Measurements from ENCODE around the gene GJB3.

GJB3 gene

GRCh38 chr1:34786521-34787325, 5.7 kb downstream of the GJB3 start:
- TF ChIP-seq, protein P1, sequence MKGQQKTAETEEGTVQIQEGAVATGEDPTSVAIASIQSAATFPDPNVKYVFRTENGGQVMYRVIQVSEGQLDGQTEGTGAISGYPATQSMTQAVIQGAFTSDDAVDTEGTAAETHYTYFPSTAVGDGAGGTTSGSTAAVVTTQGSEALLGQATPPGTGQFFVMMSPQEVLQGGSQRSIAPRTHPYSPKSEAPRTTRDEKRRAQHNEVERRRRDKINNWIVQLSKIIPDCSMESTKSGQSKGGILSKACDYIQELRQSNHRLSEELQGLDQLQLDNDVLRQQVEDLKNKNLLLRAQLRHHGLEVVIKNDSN (IDR thresholded peaks at IDR 0.05), result no peak
- TF ChIP-seq TEAD4 (IDR thresholded peaks at IDR 0.05) (no peak), CEBPB (IDR thresholded peaks at IDR 0.05) (no peak), RAD21 (IDR thresholded peaks at IDR 0.05; ENCODE audit: low read depth) (peak; percentile 81), EGR1 (IDR thresholded peaks at IDR 0.05) (no peak)

DNA sequence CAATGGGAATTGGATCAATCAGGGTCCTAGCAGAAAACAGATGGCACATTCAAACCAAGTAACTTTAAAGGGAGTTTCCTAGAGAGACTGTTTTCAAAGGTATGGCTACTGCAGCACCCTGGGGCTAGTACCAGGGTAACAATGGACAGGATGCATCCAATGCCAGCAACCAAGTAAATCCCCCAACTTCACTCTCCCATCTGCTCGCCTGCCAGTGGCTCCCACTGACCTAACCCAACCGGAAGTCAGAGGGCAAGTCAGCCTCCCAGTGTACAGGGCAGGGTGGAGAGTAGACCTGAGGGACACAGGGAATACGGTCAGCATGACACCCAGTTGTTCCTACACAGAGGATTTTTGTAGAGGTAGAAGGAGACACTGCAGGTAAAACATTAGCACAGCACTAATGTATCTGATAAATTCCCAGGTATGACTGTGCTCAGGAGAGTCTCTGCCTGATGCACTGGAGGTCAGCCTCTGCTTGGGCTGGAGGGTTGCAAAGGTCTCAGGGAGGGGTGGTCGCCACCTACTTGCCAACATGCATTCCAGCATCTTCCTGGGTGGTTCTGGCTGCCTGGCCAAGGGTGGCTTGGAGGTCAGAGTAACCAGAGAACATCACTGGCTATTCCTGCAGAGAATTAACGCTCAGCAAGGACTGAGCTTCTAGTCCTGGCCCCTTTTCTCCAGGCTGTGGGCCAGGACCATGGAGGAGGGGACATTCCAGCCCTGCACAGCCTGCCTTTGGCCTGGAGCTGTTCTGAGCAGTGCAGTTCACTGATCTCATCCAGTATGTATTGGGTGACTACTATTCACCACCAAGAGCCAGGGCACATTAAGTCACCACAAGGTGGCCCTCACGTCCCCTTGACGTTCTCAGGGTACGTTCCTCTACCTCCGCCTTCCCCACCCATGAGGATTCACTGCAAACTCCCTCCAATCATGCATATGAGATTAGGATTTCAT, 6.7 kb downstream of the GJB3 start:
- TF ChIP-seq FOXM1 (IDR thresholded peaks at IDR 0.05; ENCODE audit: borderline replicate concordance, low read depth) (no peak), RAD21 (IDR thresholded peaks at IDR 0.05; ENCODE audit: low read depth) (peak; percentile 18; the same call in 1 of the 2 replicates)

GRCh38 chr1:34790985-34791384, 10.0 kb downstream of the GJB3 start:
- TF ChIP-seq, protein P2, sequence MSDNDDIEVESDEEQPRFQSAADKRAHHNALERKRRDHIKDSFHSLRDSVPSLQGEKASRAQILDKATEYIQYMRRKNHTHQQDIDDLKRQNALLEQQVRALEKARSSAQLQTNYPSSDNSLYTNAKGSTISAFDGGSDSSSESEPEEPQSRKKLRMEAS (IDR thresholded peaks at IDR 0.05), result no peak
- TF ChIP-seq REST (IDR thresholded peaks at IDR 0.05; ENCODE audit: low read depth) (no peak), CREB1 (IDR thresholded peaks at IDR 0.05; ENCODE audit: low read depth) (no peak), ZBTB7A (IDR thresholded peaks at IDR 0.05; ENCODE audit: low read depth) (no peak), TCF12 (IDR thresholded peaks at IDR 0.05; ENCODE audit: low read depth) (no peak), NFIC (IDR thresholded peaks at IDR 0.05) (no peak), TAF1 (IDR thresholded peaks at IDR 0.05; ENCODE audit: low read depth) (no peak), YY1 (IDR thresholded peaks at IDR 0.05; ENCODE audit: low read depth) (no peak), CEBPB (IDR thresholded peaks at IDR 0.05) (no peak), FOXM1 (IDR thresholded peaks at IDR 0.05; ENCODE audit: borderline replicate concordance, low read depth) (no peak), EP300 (IDR thresholded peaks at IDR 0.05; ENCODE audit: borderline replicate concordance) (no peak), EGR1 (IDR thresholded peaks at IDR 0.05) (no peak), TEAD4 (IDR thresholded peaks at IDR 0.05) (no peak)
- TF ChIP-seq, protein P1 (IDR thresholded peaks at IDR 0.05), result no peak

DNA sequence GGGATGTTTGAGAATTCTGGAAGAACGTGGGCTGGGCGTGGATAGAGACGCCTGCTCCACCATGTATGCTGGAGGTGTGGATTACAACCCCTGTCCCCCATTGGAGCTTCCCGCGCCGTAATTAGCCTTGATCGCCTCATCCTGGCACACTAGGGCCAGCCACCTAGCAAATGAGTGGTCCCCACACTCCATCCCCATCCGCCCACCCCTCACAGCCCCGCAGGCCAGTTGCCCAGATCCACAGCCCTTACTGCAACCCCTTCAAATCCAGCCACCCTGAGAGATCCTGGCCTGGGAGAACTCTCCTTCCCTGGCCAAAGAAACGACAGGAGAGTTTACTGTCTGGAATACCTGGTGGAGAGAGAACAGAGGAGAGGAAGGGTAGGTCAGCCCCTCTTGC, 11.4 kb downstream of the GJB3 start:
- TF ChIP-seq YY1 (IDR thresholded peaks at IDR 0.05; ENCODE audit: low read depth), result no peak
- TF ChIP-seq CREB1 (IDR thresholded peaks at IDR 0.05; ENCODE audit: low read depth), result no peak
- no peak for TF ChIP-seq EP300 (IDR thresholded peaks at IDR 0.05; ENCODE audit: borderline replicate concordance)
- no peak for TF ChIP-seq CEBPB (IDR thresholded peaks at IDR 0.05)
- no peak for TF ChIP-seq FOXM1 (IDR thresholded peaks at IDR 0.05; ENCODE audit: borderline replicate concordance, low read depth)
- no peak for TF ChIP-seq RAD21 (IDR thresholded peaks at IDR 0.05; ENCODE audit: low read depth)
- TF ChIP-seq, protein P2 (IDR thresholded peaks at IDR 0.05), result no peak
- no peak for TF ChIP-seq NFIC (IDR thresholded peaks at IDR 0.05)
- TF ChIP-seq TAF1 (IDR thresholded peaks at IDR 0.05; ENCODE audit: low read depth), result no peak
- no peak for TF ChIP-seq TCF12 (IDR thresholded peaks at IDR 0.05; ENCODE audit: low read depth)
- TF ChIP-seq TEAD4 (IDR thresholded peaks at IDR 0.05), result no peak
- TF ChIP-seq REST (IDR thresholded peaks at IDR 0.05; ENCODE audit: low read depth), result no peak

GRCh38 chr1:34792868-34793727, 12.1 kb downstream of the GJB3 start, which contains the start of gene GJA4:
GJA4 (plus strand) TSS chr1:34792999; CDS start chr1:34794214, 1,215 bp downstream.
- TF ChIP-seq ZBTB7A (IDR thresholded peaks at IDR 0.05; ENCODE audit: low read depth) (peak; percentile 44; the same call in 1 of the 2 replicates), YY1 (IDR thresholded peaks at IDR 0.05; ENCODE audit: low read depth) (no peak)
